GM19467 (cell line): ENCODE results near the gene IL18R1.

ENCODE experiments used
- ATAC-seq: cut with Tn5 transposase; IDR thresholded peaks from one replicate; pipeline ENCODE4 v1.9.1; 2021; ENCODE audit warnings: mild to moderate bottlenecking, moderate library complexity; ENCODE audit not compliant: unreplicated experiment

The IL18R1 gene

DNA sequence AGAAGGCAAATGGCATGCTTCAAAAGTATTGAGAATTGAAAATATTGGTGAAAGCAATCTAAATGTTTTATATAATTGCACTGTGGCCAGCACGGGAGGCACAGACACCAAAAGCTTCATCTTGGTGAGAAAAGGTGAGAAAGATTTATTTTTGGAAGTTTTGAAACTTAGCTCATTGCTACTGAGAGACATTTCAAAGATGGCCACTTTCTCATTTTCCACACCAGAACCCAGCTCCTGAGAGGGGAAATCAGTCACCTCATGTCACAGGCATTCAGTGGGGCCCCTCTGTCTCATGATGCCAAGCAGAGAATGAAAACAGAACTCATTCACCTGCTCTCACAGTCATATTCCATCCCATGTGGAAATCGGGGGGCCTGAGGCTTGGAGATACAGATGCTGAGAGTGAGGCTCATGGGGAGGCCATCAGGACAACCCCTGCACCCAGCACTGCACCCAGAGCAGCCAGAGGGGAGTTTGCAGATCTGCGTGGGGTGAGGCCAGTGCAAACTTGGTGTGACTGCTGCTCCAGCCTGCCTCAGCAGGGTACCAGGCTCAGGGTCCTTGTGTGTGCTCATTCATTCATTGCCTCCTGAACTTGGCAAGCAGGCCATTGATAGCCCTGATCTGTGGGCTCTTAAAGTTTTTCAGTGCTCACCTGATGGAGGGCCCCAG is 31.4 kb downstream of the IL18R1 start:
- ATAC-seq = no peak

- no peak for ATAC-seq
These were observed 32.4 kb downstream of the IL18R1 start for GRCh38 chr2:102387763-102388546.

DNA sequence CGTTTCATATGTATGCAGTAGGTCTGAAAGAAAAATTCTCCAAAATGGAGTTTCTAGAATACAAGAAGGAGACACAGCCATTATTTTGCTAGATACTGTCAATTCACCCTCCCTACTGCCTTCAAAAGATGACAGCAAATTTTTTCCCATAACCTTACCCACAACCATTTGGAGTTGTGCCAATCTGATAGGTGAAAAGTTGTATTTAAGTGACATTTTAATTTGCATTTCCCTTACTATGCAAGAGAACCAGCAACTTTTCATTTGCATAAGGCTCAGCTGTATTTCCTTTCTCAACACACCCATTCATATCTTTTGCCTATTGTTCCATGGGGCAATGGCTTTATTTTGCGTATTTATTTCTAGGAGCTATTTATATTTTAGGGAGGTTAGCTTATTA is 36.0 kb downstream of the IL18R1 start:
- ATAC-seq = no peak

- ATAC-seq = no peak
These were observed 36.5 kb downstream of the IL18R1 start for GRCh38 chr2:102392096-102392495.

GRCh38 chr2:102392942-102393341 is 37.3 kb downstream of the IL18R1 start:
- no peak for ATAC-seq

GRCh38 chr2:102396012-102396411 is 40.4 kb downstream of the IL18R1 start:
- no peak for ATAC-seq

GRCh38 chr2:102397209-102397608 is 41.6 kb downstream of the IL18R1 start:
- no peak for ATAC-seq

GRCh38 chr2:102399499-102400141 is 44.0 kb downstream of the IL18R1 start:
- no peak for ATAC-seq

- ATAC-seq = no peak
These were observed 45.9 kb downstream of the IL18R1 start for GRCh38 chr2:102401456-102401855.

GRCh38 chr2:102401865-102402264 is 46.3 kb downstream of the IL18R1 start:
- no peak for ATAC-seq

DNA sequence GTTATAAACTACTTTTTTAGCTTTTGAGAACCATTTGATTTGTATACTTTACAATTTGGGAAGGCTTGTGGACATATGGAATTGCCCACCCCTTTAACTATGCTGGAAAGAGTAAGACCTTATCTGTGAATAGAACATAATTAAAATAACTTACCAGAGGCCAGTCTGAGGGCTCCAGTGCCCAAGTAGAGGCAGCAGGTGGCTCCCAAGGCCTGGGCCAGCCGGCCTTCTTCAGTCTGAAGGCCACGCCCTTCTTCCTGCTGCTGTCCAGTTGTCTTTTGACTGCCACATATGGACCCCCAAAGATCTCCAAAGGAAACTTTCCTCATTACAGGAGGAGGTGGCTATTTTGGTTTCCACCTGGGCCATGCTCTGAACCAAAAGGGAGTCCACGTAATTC is 55.4 kb downstream of the IL18R1 start:
- ATAC-seq = no peak

DNA sequence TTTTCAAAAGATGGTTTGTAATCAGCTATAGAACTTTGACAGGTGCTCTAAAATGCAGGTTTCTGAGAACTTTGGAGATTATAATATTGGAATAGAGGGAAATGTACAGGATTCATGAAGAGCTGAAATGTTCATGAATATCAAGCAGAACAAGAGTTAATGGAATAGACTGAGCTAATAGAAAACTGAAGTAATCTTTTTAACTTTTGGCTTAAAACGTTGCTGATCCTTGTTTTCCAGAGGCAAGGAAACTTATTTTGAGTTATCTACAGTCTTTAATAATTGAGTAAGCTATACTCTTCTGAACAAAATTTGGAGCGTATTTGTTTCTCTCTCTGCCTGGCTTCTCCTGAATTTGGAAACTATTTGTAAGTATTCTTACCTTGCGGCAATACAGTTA is 56.6 kb downstream of the IL18R1 start:
- ATAC-seq = no peak

DNA sequence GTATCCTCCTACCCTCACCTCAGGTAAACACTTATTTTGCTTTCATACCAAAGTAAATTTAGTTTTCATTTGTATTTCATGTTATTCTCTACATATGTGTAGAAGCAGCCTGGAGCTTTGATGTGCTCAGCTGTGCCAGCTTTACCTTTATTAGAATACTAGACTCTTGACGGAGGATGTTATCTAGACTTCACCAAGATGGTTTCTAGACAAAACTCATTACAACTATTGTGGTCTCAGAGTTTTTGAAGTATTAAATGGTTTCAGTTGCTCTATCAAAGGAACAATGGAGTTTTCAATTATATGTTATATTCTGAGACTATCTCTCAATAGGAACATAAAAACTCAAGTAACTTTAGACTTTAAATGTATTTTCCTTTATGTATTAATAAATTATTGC is 62.4 kb downstream of the IL18R1 start:
- ATAC-seq = peak; percentile 45

- peak; percentile 92 for ATAC-seq
These were observed 62.9 kb downstream of the IL18R1 start for GRCh38 chr2:102418421-102418961.

- ATAC-seq = no peak
These were observed 64.7 kb downstream of the IL18R1 start for GRCh38 chr2:102420290-102420689.

DNA sequence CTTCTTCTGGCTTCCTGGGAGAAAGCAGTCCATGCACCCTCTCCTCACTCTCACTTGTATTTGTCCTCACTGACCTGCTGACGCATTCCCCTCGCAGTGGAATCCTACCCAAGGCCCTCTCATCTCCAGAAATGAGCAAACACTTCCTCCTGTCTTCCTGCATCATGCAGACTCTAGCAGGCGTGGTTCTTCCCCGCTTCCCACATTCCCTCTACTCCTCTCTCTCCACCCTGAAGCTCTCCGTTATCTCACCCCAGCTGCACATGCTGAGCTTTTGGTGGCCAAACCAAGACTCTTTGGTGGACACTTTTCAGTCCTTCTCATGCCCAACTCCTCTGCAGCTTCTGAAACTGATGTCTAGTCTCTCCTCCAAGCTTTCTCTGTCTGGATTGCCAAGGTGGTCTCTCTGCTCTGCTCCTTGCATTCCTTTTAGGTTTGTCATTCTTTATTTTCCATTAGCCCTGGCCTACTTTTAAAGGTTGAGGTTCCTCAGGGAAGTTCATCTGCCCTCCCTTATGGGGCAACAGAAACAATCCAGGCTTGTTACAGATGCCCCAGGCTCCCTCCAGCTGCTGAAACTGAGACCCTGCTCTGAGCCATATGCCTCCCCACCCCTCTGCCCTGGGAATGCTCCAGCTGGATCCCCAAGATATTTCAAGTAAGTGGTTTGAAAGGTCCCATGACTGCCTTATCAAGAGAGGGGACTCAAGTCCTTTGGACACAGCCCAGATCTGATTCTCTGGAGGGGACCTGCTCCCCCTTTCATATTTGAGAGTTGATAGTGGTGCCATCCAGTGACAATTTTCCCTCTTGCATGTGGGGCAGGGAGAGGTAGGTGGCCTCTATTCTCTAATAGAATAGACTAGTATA is 66.5 kb downstream of the IL18R1 start:
- ATAC-seq = no peak

DNA sequence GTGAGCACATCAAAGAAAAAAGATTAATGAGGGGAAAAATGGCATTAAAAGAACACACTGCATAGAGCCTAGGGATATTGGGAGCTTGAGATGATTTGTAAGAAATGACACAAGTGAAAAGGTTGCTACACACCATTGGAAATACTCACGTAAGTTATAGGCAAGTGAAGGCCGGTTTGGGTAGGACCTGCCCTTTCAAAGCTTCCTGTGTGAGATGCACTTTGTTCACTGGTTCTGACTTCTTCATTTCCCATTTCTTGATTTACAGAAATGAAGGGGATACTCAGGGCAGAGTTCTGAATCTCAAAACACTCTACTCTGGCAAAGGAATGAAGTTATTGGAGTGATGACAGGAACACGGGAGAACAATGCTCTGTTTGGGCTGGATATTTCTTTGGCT is 67.3 kb downstream of the IL18R1 start, which contains the start of gene IL18RAP:
TSS of gene IL18RAP (plus strand) at position 251 of the 400 bp plus-strand sequence. CDS start at position 369, 118 bp downstream.
- ATAC-seq = no peak

DNA sequence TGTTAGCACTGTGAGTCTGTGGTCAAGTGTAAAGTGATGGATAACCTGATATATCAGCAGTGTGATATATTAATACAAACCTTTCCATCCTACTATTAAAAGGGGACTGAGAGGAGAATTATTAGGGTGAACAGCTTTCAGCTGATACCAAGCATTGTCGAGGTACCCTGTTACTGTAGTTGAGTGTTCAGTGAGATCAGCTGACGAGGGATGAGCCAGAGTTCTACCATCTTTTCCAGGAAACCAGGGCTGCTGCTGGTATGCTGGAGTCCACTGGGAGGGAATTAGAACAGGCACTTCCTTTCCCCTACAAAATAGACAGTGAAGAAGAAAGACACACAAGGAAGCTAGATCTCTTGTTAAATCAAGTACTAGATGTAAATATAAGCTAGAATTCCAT is 67.8 kb downstream of the IL18R1 start:
- no peak for ATAC-seq

DNA sequence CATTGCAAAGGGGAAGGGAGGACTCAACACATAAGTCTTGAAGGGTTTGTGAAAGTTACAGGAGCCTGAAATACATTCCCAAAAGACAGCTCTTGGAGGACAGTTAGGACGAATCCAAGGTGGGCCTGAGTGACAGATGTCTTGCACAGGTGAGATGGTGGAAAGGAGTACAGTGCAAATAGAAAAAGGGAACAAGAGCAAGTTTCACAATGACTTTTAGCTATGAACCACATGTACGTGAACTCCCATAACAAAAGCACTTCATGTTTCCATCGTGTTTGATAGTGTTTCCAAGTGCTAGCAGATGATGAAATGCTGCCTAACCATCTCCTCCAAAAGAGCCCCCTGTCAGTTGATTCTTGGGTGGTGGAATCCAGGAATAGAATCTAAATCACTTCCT is 69.2 kb downstream of the IL18R1 start:
- peak; percentile 88 for ATAC-seq

DNA sequence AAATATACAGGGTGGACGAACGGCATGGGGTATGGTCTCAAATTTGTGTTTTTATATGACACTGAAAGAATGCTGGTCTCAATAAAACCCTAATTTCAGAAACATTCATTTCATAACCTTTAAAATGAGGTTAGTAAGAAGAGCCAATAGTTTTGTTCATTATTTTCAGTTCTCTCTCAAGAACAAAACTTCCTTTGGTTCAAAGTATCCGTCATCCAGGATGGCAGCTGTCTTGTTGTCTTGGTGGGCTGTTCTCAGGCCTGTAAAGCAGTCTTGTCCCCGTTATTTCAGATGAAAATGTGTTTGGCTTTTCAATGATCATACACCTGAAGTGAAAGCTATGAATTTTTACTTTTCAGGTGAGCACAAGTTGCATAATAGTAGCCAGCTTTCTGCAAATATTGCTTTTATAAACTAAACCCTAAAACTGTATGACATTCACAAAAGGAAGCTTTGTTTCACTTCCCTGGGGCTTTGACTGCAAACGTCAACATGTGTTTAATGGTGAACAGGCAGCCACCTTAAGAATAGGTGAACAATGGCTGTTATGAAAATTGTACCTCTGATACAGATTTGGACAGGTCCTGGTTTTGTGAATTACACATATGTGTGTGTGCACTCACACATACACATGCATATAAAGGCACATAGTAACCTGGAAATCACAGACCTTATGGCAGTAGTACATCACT is 70.0 kb downstream of the IL18R1 start:
- no peak for ATAC-seq
